Activated CD4-positive, alpha-beta T cell treated with anti-CD3 and anti-CD28 coated beads, Interleukin-2, Interleukin-4, amounts not matched to agents 100 ng/mL and 50 ng/mL, durations not matched to agents 16 hours and 8 hours (primary cell): ENCODE data around the gene ARID5B.
A peak's percentile ranks its signal among the peaks of the same experiment; 100 is the strongest.

Source experiments
- DNase-seq: peaks from one replicate; pipeline ENCODE4 v3.0.0-alpha.2; 2020; ENCODE audit warnings: low spot score

The ARID5B gene

DNA sequence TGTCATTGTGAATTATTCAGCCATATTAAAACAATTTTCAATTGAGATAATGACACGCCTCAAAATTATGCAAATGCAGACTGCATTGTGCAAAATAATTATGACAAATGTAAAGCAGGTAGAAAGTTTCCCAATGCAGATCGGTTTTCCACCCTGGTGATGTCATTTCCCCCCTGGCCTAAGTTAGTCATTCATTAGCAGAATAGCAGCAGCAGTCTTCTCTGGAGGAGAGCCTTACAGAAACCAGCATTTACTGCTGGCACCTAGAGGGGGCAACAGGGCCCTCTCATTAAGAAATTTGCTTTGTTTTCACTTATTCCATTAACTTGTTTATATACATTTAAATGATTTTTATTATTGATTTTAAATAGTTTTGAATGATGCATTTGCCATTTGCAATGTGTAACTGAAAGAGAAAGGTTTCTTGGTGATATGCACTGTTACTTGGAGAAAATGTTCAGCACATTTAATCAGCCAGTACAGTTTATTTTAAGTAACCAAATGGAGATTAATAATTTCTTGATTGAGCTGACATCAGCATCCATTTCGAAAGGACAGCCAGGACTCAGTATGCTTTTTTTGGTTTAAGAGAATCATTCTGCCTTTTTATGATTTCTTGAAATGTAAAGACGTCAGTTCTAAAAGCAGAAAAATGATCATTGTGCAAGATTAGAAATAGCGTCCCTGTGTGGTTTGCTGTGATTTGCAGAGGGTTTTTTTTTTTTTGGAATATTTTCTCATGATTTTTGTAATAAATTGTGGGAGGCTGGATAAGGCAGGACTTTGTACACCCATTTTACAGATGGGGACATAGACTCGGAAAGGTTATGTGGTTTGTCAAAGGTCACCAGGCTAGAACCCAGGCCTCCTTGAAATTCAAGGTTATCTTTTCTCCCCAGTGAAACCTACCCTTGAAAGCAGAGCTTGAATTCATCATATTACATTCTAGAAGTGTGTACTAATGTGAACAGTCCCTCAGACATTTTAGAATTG lies 3.5 kb downstream of the ARID5B start:
- DNase-seq = peak; percentile 74

DNA sequence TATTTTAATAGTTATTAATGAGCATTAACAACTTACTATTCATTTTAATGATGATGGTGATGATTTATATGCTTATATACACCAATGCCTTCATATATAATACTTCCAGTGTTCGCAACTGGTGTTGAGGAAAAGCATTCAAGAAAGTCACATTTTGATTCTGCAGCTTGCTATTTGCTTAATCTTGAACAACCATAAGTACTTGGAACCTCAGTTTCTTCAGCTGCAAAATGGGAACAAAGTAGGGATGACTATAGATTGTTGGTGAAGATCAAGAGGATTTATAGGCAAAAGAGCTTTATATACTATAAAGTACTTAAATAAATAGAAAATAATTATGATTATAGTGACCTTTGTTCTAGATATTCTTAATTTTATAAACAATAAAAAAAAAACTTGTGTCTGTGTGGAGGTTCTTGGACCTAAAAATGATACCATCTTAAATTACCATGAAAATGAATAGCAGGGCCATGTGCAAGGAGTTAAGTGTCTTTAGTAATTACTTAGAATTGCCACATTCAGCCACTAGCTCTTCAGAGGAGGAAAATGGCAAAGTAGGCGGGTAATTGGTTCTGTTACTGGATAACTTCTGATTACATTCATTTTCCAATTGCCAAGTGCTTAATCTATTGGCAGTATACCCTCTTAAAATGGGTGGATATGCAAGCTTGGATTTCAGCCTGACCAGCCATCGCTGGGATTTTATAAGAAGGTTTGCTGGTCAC lies 4.5 kb downstream of the ARID5B start:
- DNase-seq = no peak

DNA sequence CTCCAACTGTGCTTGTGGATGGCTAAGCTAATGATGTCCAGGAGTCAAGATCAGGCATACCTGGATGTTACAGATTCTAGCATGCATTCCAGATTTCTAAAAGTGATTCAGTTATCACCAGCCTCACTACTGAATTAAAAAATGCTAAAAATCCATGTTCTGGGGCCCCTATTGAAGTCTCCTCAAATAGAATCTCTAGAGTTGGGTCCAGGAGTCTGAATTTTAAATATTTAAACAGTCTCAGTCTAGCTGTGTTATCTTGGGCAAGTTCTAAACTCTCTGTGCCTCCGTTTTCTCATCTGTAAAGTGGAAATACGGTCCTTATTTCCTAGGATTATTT lies 5.0 kb downstream of the ARID5B start:
- DNase-seq = no peak

DNA sequence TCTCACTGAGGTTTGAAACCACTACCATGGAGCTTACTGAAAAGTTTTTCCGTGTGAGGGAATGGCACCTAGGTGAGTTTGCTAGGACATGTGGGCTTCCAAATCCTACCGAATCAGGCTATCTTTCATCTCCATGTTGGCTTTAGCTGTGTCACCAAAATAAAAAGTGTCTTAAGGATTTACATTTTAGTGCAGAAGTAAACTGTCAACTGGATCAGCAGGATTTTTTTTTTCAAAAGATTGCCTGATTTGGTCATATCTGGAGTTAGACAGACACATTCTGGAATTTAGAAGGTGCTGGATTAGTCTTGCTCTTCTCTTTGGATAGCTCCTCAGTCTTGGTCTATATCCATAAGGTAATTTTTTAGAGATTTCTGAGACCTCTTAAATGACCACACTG lies 5.5 kb downstream of the ARID5B start:
- no peak for DNase-seq

DNA sequence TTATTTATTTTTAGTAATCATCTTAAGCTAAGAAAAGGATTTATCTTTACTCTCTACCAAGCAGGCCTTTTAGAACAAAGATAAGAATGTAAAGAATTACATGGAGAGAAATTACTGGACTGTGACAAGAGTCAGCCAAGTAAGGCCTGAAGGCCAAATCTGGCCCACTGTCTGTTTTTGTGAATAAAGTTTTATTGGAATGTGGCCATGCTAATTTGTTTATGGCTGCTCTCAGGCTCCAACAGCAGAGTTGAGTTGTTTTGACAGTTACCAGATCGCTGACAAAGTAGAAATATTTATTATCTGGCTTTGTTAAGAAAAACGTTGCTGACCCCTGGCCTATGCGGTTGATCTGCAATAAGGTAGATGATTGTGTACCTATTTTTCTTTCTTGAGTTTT lies 6.1 kb downstream of the ARID5B start:
- no peak for DNase-seq

DNA sequence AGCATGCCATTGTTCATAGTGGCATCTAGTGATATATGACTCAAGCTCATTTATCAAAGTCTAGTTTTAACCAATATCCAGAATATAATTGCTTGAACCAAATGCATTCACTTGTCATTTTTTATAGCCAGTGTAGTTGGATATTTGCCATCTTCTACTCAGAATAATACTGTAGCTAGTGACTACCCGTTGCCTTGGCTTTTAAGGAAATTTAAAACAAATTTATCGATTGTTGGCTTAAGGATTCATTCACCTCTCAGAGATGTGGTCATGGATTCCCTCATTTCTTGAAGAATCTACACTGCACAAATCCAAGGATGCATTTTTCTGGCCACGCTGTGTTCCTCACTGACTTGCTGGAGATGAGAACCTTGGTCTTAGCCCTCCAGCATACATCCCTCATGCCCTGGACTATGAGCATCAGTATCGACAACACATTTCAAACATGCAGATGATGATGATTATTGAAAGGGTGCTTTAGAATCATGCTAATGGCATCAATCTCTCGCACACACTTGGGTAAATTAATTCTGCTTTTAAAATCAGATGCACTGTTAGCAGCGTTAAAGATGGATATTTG lies 8.8 kb downstream of the ARID5B start:
- DNase-seq = no peak

DNA sequence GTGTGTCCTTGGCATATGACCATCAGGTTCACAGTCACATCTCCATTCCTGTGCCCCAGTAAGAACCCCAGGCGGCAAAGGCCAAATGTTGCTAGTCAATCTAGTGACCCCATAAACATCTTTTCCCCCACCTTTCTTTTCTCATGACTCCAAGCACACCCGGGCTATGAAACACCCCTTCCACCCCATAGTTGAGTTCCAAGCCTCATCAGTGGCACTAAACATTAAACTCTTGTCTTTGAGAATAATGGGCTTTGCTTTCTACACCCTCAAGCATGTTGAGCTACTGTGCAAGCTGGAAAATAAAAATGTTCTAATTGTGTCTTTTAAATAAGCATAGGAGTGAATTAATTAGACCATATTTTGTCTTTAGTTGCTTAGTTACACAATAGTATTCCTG lies 9.4 kb downstream of the ARID5B start:
- no peak for DNase-seq

DNA sequence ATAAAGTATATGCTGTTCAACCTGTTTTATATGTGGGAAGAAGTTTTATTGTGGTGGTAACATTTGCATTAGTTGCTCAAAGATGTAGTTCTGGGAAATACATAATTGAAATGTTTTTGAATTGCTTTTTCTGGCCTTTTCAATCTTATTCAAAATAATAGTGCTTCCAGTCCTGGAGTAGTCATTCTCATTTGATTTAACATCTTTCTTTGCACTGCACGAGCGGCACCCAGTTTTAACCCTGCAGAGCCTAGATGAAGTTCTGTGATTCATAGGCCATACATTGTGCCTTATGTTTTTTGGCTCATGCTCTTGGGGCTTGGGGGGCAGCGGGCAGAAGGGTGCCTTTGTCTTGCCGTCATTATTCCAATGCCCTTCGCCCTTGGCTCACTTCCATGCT lies 9.9 kb downstream of the ARID5B start:
- DNase-seq = no peak

DNA sequence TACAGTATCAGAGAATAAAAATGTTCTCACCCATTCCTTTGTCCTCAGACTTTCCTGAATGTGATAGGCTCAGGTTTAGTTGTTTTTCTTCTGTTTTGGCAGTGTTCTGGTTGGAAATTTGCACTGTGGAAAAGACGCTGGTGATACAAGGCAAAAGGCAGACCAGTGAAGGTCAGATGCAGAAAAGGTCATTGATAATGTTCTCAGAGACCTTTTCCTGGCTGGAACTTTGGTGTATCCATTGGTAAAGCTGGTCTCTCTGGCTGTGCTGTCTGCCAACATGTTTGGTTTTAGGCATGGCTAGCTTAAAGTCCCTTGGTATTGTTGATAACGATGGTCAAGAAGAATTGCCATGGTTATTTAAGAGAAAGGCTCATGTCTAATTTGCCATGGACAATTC lies 11.5 kb downstream of the ARID5B start:
- no peak for DNase-seq

DNA sequence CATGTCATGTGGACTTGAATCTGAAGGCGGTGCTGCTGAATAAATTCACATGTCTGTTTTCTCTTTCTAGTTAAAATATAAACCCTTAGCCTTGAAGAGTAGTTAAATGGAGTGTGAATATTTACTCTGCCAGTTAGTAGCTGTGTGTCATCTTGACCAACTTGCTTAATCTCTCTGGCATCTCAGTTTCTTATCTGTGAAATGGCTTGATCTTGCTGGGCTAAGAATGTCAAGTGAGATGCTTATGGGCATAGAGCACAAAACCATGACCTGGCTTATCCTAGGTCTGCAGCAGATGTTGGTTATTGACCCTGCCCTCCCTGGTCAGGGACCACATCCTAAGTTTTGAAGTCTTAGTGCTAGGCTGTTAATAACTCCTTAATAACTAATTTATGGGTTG lies 16.6 kb downstream of the ARID5B start:
- no peak for DNase-seq

DNA sequence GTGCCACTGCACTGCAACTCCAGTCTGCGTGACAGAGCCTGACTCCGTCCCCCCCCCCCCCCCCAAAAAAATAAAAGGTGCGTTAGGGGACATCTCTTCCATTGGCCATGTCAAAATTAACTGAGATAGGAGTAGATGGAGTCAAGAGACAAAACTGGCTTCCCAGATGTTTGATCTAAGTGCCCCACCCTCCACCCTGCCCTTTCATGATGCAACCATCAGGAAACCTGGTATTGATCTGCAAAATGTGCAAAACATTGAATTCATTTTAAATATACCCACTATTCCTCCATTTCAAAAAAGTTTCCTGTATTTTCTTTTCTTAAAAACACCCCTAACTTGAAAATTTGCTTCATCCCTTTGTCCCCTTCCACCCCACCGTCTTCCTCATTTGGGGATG lies 17.5 kb downstream of the ARID5B start:
- DNase-seq = no peak

DNA sequence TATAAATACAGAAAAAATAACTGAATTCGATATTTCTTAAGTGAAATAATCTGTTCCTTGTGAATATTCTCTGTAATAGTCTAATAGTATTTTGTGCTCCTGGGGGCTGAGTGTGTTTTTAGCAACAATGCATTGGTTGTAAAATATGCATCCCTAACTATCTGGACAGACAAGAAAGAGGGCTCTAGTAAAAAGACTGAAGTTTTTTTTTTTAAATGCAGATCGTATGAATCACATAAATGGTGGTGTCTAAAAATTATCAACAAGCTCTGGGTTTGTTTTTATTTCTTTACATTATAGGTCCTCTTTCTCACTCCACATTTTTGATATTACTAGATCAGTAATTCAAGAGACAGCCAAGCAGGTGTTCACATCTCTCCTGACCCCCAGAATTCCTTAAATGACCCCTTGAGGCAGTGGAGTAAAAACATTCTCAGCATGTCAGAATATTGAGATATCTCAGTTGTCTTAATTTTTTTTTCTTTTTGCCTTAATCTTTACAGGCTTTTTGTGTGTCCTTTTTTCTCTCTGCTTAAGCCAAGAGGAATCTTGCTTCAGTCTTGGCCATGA lies 18.2 kb downstream of the ARID5B start:
- no peak for DNase-seq

DNA sequence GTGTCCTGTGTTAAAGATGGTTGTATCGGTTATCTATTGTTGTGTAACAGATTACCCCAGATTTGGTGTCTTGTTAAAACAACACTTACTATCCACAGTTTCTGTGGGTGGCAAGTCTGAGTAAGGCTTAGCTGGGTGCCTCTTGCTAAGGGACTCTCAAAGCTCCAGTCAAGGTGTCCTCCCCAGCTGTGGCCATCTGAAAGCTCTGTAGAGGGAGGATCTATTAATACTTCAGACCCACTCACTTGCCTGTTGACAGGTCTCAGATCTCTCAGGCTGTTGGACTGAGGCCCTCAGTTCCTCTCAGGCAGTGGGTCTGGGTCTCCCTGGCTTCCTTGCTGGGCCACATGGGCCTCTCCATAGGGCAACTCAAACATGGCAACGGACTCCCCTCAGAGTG lies 19.6 kb downstream of the ARID5B start:
- no peak for DNase-seq

DNA sequence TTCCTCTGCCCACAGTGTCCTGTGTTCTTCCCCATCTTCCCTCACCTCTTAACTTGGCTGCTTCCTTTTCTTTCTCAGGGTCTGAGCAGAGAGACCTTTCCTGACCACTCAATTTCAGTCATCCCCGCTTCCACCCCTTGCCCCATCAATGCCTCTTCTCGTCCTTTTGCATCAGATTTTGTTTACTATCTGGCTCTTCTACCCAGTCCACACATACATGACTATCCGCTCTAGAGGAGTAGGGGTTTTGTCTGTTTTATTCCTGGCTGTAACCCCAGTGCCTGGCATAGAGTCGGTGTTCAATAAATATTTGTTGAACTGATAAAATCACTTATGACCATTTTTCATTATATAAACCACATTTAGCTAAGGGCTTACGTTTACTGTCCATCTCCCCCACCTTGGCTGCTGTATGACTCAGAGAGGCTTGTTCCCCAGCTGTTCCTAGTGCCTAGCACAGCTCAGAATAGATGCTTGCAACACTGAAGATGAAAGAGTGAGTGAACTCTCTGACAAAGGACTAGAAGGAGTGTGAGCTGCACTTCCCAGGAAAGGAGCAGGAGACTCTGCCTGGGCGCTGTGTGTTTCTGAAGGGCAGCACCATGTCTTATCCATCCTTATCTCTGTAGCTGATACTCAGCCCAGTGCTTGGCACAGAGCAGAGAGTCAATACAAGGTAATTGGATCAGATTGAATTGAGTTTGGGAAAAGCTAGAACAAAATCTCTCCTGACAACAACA lies 21.9 kb downstream of the ARID5B start:
- DNase-seq = no peak

DNA sequence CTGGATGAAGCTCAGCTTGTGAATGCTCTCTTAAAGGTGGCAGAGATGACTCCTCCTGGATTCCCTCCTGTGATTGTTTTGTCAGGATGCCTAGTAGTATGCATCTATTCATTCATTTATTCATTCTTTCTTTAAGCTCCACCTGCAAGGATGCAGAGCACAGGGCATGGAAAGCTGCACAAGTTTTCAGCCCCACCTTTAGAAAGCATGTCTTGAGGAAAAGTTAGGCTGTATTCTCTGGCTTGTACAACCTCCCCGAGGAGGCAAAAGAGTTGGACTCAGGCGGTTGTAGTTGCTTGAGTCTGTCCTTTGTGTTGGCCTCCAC lies 22.4 kb downstream of the ARID5B start:
- no peak for DNase-seq

DNA sequence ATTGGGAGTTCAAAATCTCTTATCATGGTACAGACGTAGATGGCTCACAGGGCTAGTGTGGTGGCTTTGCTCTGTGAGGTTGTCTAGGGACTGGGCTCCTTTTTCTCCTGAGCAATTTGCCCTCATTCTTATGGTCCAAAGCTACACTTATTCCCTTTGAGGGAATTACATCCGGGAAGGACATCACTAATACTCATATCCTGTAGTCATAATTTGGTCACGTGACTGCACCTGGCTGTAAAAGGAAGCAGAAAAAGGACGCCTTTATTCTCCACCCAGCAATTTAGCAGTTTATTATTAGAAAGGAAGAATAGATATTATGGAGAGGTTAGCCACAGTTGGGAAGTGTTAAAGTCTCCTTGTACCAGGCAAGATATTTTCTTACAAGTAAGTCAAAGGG lies 28.1 kb downstream of the ARID5B start:
- no peak for DNase-seq

DNA sequence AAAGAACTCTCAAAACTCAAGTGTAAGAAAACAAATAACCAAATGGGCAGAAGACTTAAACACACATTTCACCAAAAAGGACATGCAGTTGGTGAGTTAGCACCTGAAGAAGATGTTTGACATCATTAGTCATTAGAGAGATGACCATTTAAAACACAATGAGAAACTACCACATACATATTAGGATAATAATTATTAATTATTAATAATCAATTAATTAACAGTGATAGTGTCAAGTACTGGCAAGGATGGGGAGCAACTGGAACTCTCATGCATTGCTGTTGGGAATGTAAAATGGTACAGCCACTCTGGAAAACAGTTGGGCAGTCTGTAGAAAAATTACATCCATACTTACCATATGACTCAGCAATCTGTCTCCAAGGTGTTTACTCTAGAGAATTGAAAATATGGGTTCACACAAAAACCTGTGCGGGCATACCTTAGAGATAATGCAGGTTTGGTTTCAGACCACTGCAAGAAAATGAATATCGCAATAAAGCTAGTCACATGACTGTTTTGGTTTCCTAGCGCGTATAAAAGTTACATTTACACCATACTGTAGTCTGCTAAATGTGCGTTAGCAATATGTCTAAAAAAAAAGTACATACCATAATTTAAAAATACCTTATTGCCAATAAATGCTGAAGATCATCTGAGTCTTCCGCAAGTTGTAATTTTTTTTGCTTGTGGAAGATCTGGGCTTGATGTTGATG lies 30.3 kb downstream of the ARID5B start:
- DNase-seq = no peak

DNA sequence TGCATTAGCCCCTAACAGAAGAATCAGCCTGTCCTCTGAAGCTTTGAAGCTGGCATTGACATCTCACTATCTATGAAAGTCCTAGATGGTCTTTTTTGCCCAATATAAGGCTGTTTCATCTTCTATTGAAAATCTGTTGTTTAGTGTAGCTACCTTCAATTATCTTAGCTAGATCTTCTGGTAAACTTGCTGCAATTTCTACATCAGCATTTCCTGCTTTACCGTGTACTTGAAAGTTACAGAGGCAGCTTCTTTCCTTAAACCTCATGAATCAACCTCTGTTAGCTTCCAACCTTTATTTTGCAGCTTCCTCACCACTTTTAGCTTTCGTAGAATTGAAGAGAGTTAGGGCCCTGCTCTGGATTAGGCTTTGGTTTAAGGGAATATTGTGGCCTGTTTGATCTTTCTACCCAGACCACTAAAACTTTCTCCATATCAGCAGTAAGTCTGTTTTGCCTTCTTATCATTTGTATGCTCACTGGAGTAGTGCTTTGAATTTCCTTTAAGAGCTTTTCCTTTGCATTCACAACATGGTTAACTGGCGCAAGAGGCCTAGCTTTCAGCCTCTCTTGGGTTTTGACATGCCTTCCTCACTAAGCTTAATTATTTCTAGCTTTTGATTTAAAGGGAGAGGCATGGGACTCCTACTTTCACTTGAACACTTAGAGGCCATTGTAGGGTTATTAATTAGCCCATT lies 32.5 kb downstream of the ARID5B start:
- peak; percentile 49 for DNase-seq

DNA sequence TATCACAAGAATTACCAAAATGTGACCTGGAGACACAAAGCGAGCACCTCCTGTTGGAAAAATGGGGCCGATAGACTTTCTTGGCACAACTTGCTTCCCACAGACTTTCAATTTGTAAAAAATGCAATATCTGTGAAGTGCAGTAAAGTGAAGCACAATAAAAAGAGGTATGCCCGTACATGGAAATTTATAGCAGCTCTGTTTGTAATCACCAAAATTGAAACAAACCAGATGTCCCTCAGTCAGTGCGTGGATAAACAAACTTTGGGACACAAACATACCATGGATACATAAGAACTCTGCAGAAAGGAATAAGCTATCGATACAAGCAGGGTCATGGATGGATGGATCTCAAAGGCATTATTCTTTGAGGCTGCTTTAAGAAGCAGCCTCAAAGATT lies 33.6 kb downstream of the ARID5B start:
- DNase-seq = no peak

DNA sequence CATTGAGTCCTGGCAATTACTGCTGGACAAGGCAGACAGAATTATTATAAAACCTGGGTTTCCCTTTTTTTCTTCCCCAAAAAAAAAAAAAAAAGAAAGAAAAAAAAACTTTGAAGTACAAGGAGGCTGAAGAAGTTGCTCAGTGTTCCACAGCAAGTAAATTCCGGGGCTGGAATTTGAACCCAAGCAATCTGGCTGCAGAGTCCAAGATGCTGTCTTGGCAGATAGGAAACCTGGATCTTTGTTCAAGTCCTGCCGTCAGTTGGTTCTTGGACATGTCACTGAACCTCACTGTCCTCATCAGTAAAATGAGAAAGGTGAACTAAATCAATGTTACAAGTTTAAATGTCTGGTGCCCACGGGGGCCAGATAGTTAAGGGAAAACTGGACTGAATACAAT lies 35.3 kb downstream of the ARID5B start:
- no peak for DNase-seq
